ENCODE data around the gene SCN1B.
"Not testable (repeated sequence)": the region's sequence is repeated elsewhere in the genome, so short reads cannot be mapped to it uniquely, and the experiment has no call there.

- not testable (repeated sequence) for TF ChIP-seq POLR2A (IDR thresholded peaks at IDR 0.05)
- TF ChIP-seq, protein P1, sequence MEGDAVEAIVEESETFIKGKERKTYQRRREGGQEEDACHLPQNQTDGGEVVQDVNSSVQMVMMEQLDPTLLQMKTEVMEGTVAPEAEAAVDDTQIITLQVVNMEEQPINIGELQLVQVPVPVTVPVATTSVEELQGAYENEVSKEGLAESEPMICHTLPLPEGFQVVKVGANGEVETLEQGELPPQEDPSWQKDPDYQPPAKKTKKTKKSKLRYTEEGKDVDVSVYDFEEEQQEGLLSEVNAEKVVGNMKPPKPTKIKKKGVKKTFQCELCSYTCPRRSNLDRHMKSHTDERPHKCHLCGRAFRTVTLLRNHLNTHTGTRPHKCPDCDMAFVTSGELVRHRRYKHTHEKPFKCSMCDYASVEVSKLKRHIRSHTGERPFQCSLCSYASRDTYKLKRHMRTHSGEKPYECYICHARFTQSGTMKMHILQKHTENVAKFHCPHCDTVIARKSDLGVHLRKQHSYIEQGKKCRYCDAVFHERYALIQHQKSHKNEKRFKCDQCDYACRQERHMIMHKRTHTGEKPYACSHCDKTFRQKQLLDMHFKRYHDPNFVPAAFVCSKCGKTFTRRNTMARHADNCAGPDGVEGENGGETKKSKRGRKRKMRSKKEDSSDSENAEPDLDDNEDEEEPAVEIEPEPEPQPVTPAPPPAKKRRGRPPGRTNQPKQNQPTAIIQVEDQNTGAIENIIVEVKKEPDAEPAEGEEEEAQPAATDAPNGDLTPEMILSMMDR (IDR thresholded peaks at IDR 0.05): not testable (repeated sequence)
Observed at GRCh38 chr19:34998224-34998623, 32.0 kb upstream of the SCN1B start.
